ENCODE results near the gene NUP93.
"Not testable (repeated sequence)": the region's sequence is repeated elsewhere in the genome, so short reads cannot be mapped to it uniquely, and the experiment has no call there.

NUP93 gene

DNA sequence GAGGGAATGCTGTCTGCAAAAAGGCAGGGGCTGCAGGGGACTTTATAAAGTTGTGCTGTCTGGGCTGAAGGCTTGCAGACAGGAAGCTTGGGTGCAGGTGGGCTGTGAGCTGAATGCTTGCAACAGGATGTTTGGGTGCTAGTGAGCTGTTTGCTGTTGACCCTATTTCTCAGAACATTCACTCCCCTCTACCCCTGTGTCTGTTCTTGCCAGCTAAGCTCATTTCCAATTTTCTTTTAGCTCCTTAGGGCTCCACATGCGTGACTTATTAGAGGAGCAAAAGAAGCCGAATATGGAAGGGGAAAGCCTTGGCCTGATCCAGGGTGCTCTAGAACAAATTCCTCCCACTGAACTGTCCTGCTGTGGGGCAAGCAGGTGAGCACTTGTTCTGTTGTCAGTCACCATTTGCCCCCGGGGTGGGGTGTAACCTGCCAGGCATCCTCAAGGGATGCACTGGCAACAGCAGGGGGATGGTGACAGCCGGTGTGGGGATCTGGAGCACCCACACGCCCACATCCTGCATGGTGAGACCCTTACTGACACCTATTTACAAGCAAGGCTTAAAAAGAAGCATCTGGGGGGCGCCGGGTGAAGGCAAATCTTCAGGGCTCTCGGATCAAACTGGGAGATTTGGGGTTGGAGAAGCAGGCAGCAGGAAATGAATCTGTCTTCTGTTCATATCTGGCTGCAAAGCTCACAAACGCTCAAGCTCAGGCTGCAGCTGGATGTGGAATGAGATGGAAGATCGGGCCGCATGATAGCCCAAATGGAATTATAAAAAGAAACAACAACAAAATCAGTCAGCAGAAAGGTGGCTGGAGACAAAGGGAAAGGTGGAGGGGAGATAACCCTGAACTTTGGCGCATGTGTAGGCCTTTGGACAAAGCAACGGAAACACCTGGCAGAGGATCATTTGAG lies 21.1 kb upstream of the NUP93 start:
- in situ Hi-C loops (cut with MboI; ENCODE audit: low sequenced_read_pairs): no loop called here

DNA sequence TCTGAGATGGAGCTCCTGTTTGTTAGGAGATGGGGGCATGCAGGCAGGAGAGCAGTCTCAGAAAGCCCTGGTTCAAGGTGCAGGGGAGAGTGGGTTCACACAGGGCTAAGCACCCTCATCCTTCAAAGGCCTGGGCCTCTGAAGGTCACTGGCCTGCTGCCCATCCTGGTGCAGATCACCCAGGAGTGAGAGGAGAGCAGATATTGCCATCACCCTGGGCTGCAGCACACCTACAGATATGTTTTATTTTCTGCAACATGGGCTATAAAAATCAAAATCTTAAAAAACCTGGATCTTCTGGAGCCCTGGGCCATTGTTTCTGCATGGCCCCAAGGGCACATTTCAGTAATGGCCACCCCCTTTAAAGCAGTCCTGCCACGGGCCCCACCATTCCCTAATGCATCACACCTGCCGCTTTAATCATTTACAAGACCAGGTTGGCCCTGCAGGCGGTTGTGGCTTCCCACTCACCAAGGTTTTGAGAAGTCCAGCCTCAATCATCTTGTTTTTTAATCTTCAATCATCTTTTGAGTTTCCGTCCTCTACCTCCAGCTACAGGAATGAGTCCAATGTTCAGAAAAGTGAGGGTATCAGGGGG lies 20.4 kb upstream of the NUP93 start:
- in situ Hi-C loops (cut with MboI; ENCODE audit: low sequenced_read_pairs): no loop called here

DNA sequence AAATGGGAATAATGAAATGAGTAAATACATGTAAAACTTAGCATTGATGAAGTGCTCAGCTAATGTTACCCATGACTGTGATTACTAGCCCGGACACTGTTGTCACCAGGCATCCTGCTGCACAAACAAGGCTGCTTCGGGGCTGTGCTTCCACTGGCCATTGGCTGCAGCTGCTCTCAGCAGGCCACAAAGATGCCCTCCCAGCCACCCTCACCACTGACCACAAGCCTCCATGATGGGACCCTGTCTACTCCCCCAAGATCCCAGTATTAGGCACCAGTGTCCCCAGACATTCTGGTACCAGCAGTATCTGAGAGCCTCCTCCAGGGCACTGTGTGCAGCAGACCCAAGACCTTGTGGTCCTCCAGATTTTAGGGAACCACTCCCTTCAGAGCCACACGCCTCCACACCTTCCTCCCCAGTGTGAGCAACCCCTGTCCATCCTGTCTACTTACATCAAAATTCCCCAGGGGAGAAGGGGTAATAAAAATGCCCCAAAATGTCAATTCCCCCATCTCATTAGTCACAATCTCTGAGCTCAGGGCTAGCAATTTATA lies 19.7 kb upstream of the NUP93 start:
- in situ Hi-C loops (cut with MboI; ENCODE audit: low sequenced_read_pairs): no loop called here

DNA sequence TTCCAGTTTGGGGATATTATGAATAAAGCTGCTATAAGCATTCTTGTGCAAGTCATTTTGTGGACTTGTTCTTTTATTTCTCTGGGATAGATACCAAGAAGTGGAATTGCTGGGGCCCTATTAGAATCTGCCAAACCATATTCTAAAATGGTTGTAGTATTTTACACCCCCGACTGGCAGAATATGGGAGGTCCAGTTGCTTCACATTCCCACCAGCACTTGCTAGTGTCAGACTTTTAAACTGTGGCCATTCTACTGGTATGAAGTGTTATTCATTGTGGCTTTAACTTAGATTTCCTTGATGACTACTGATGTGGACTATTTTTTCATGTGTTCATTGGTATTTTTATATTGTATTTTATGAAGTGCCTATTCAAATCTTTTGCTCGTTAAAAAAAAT lies 18.1 kb upstream of the NUP93 start:
- in situ Hi-C loops (cut with MboI; ENCODE audit: low sequenced_read_pairs): no loop called here

DNA sequence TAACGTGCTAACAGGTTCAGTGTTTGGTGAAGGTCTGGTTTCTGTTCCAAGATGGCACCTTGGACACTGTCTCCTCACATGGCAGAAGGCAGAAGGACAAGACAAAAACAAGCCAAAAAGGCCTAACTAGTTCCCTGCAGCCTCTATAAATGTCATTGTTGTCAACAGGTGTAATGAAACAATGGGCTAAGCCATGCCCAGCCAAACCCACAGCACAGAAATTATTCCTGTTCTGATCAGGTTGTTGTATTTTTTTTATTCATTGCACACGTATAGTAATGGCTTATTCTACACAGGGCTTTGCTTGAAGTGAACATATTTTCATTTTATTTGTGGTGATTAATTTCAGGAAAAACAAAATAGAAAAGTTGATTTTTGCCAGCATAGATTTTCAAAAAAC lies 16.1 kb upstream of the NUP93 start:
- in situ Hi-C loops (cut with MboI; ENCODE audit: low sequenced_read_pairs): no loop called here

DNA sequence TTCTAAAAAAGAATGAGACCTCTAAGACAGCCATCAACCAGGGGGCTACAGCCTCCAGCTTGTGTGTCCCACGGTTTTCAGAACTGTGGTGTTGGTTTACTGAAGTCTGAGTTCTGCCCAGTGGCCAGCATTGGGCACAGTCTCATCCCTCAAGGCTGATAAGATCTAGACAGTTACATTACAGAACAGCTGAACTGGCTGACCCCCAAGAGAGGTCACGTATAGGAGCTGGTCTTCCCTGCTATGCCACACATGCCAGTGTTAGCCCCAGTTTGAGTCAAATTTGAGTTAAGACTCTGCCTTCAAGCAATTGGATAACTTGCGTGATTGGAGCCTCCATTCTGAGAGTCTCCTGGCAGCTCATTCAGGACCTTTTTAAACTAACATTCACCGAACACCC lies 14.8 kb upstream of the NUP93 start:
- in situ Hi-C loops (cut with MboI; ENCODE audit: low sequenced_read_pairs): no loop called here

DNA sequence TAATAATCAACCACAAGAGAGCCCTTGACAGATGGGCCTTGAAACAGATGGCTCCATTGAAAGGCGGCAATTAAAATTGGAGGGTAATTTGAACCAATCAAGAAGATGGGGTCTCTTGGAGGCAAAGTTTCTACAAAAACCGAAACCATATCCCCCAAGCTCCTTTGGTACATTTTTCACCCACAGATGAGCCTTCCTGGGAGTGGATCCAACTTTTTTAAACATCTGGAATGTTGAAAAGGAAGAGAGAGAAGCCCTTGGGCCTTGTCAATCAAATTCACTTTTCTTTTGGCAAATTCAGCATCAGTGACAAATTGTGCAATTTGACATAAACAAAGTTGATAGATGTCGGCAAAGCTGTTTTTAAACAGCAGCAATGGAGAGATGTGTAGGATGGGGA lies 13.2 kb upstream of the NUP93 start:
- in situ Hi-C loops (cut with MboI; ENCODE audit: low sequenced_read_pairs): no loop called here

DNA sequence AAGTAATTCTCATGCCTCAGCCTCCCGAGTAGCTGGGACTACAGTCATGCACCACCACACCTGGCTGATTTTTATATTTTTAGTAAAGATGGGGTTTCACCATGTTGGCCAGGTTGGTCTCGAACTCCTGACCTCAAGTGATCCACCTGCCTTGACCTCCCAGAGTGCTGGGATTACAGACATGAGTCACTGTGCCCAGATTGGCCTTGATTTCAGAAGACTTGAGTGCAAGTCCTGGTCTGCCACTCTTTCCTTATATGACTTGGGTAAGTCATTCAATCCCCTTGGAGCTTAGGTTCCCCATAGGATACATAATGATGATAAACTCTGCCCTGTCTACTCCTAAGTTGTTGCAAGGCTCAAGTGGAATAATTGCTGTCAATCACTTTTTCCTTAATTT lies 12.4 kb upstream of the NUP93 start:
- in situ Hi-C loops (cut with MboI; ENCODE audit: low sequenced_read_pairs): not testable (repeated sequence)

DNA sequence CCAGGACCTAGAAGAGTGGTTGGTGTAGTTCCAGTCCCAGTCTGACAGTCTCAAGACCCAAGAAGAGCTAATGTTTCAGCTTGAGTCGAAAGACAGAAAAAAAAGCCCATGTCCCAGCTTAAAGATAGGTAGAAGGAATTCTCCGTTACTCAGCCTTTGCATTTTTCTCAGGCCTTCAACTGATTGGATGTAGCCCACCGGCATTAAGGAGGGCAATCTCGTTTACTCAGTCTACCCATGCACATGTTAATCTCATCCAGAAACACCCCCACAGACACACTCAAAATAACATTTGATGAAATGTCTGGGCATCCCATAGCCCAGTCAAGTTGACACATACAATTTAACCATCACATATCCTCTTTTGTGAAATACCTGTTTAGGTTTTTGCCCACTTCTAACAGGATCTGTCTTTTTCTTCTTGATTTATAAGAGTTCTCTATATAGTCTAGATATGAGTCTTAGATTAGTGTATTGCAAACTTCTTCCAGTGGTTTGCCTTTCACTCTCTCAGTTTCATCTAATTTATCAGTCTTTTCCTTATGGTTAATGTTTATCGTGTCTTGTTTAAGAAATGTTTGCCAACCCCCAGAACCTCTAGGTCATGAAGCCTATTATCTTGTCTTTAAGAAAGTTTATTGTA lies 7.6 kb upstream of the NUP93 start:
- in situ Hi-C loops (cut with MboI; ENCODE audit: low sequenced_read_pairs): no loop called here

DNA sequence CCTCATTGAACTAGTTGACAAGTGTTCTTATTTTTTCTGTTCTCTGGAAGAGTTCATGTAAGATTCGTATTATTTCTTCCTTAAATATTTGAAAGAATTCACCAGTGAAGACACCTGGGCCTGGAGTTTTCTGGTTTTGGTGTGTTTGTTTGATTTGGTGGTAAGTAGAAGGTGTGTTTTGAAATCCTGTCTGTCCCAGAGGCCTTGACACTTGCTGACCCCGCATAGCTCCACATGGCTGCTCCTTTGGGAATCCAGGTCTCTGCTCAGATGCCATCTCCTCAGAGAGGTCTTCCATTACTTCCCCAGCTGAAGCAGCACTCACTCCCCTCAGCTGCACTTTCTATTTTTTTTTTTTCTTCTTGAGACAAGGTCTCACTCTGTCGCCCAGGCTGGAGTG lies 5.7 kb upstream of the NUP93 start:
- in situ Hi-C loops (cut with MboI; ENCODE audit: low sequenced_read_pairs): no loop called here

DNA sequence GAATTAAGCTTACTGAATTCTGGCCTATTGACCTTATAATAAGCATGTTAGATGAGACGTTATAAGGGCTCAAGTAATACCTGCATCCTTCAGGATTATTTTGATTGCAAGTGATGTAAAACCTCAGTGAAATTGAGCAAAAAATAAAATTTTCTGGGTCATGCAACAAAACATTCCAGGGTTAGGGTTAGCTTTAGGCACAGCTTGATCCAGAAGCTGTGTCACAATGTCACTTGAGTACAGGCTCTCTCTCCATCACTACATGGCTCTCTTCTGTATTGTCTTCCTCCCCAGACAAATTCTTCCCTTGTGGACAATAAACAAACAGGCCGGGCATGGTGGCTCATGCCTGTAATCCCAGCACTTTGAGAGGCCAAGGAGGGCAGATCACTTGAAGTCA lies 3.6 kb upstream of the NUP93 start:
- in situ Hi-C loops (cut with MboI; ENCODE audit: low sequenced_read_pairs): no loop called here

DNA sequence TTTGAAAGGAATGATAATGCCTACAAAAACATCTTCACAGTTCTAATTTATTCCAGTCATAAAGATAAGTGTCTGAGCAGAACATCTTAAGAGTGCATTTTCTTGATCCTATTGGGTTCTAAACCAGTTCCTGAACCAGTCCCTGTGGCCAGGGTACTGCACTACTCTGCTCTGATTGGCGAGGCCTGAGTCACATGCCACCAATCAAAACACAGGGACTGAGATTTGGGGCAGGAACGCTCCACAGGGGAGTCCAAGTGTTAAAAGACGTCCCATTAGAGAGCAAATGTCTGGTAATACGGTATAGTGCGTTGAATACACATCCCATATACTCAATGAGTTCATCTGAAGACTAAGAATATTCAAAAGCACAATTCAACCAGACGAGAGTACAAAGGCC lies 3.0 kb upstream of the NUP93 start:
- in situ Hi-C loops (cut with MboI; ENCODE audit: low sequenced_read_pairs): no loop called here

DNA sequence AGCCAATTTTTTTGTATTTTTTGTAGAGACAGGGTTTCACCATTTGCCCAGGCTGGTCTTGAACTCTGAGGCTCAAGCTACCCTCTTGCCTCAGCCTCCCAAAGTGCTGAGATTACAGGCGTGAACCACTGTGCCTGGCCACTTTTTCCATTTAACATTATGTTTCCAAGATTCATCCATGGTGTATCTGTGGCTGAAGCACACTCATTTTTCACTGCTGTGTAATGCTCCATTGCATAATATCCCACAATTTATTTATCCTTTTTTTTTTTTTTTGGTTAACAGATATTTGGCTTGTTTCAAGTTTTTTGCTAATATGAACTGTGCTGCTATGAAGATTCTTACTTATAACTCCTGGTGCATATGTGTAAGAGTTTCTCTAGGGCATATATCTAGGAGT lies 1.9 kb upstream of the NUP93 start:
- in situ Hi-C loops (cut with MboI; ENCODE audit: low sequenced_read_pairs): no loop called here

DNA sequence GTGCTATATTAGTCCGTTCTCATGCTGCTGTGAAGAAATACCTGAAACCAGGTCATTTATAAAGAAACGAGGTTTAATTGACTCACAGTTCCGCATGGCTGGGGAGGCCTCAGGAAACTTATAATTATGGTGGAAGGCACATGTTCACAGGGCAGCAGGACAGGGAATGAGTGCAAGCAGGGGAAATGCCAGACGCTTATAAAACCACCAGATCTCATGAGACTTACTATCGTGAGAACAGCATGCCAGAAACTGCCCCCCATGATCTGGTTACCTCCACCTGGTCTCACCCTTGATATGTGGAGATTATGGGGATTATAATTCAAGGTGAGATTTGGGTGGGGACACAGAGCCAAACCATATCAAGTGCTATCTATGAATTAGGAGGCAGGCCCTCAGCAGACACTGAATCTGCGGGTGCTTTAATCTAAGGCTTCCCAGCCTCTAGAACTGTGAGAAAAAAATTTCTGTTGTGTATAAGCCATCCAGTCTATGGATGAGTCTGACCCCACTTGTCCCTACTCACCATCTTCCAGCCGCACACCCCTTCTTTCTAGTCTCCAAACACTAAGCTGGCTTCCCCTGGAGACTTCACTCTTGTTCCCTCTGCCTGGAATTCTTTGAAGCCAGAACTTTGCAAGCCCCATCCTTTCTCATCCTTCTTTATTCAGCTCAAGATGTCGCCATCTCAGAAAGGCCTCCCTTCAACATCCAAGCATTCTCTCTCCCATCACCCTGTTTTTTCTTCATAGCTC lies 772 bp upstream of the NUP93 start:
- in situ Hi-C loops (cut with MboI; ENCODE audit: low sequenced_read_pairs): no loop called here

DNA sequence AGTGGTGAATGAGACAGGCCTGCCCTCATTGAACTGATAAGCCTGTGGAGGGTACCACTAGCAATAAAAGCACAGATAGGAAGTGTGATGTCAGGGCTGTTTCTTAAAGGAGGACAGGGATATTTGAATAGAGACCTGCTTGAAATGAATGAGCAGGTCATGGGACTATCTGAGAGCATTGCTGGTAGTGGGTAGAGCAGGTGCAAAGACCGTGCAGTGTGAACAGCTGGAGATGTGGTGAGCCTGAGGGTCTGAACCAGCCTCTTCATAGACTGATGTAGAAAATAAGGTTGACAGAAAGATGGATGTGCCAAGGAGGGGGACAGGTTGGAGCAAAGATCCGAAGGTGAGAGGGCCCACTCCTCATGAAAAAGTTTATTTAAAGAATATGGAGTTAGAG lies 2.4 kb downstream of the NUP93 start:
- in situ Hi-C loops (cut with MboI; ENCODE audit: low sequenced_read_pairs): no loop called here

DNA sequence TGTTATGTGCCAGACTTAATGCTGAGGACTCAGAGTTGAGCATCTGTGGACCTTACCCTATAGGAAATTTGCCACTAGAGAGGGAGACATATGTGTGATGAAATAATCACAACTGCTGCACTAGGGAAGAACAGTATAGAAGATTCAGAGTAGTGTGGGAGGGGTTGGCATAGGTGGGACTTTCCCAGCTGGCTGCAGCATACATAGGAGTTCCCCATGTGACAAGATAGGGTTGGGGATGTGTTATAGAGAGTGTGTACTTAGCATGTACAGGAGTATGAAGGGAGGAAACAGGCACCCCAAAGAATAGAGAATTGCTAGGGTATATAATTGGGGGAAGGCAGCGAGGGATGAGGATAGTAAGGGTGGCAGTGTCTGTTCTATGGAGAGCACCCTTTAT lies 2.9 kb downstream of the NUP93 start:
- in situ Hi-C loops (cut with MboI; ENCODE audit: low sequenced_read_pairs): no loop called here

DNA sequence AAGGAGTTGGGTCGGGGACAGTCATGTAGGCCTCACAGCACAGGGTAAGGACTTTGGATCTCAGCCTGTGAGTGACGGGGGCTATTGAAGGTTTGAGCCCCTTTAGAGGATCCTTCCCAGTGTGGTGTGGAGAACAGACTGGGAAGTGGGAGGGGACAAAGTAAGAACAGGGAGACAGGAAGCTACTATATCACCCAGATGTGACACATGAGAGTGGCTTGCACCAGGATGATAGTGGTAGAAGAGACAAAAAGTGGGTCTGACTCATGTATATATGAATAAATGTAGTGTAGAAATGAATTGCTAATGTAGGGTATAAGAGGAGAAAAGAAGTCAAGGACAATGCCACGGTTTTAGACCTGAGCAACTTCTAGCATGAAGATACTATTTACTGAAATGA lies 4.5 kb downstream of the NUP93 start:
- in situ Hi-C loops (cut with MboI; ENCODE audit: low sequenced_read_pairs): no loop called here

DNA sequence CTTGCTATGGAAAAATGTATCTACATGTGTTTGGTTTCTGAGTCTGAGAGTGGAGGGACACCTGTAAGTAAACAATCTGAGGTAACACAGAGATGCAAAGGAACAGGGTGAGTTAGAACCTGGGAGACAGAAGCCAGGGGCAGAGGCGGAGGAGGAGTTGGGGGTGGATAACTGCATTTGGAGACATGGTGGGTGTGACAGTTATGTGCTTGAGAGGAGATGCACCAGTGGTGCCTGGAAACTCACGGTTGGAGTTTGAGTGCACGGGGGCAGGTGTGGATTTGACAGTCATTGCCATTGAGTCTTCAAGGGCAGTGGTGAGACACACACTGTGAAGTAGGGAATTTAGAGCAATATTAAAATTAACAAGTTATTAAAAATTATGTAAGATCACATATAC lies 6.5 kb downstream of the NUP93 start:
- in situ Hi-C loops (cut with MboI; ENCODE audit: low sequenced_read_pairs): no loop called here

DNA sequence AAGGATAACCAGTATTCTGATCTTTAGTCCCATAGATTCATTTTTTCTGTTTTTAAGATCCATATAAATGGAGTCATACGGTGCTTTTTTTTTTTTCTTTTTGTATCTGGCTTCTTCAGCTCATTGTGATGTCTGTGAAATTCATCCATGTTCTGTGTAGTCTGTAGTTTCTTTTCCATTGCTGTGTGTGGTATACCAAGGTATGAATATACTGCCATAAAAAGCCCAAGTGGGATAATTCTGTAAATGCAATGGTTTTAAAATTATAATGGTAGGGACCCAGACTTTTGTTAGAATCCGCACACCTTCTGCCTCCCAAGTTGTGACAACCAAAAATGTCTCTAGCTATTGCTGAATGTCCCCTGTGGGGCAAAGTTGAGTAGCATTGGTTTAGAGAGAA lies 7.6 kb downstream of the NUP93 start:
- in situ Hi-C loops (cut with MboI; ENCODE audit: low sequenced_read_pairs): no loop called here

DNA sequence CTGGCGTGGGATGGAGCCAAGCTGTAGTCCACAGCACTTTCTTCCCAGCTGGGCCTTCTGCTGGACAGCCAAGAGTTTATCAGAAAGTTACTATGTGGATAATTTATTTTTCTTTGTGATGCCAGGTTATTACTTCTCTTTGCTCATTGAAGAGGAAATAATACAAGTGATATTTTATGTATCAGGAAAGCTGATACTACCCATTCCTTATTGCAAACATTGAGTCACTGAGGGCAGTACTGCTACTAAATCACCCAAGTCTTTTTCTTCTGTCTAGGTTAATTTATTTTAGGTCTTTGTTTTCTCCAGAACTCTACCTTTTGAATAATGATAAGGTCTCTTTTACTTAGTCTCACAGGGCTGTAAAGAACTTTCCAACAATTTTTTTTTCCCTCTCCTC lies 8.3 kb downstream of the NUP93 start:
- in situ Hi-C loops (cut with MboI; ENCODE audit: low sequenced_read_pairs): no loop called here

DNA sequence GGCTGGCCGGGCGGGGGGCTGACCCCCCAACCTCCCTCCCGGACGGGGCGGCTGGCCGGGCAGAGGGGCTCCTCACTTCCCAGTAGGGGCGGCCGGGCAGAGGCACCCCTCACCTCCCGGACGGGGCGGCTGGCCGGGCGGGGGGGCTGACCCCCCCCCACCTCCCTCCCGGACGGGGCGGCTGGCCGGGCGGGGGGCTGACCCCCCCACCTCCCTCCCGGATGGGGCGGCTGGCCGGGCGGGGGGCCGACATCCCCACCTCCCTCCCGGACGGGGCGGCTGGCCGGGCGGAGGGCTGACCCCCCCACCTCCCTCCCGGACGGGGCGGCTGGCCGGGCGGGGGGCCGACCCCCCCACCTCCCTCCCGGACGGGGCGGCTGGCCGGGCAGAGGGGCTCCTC lies 9.4 kb downstream of the NUP93 start:
- in situ Hi-C loops (cut with MboI; ENCODE audit: low sequenced_read_pairs): not testable (repeated sequence)
